Measurements from ENCODE around the gene CHRNB1. TPM values are rescaled to one million over a fixed set of nuclear protein-coding genes. Genes with fewer than 3 reads are reported as not detected.

The CHRNB1 gene
- total and polyA plus RNA-seq, 10 of the 15 experiments (the other 5 are each of a cell fraction or from before 2014, with no cell fraction given): 5.8 to 14.8 (median 11.3) TPM

DNA sequence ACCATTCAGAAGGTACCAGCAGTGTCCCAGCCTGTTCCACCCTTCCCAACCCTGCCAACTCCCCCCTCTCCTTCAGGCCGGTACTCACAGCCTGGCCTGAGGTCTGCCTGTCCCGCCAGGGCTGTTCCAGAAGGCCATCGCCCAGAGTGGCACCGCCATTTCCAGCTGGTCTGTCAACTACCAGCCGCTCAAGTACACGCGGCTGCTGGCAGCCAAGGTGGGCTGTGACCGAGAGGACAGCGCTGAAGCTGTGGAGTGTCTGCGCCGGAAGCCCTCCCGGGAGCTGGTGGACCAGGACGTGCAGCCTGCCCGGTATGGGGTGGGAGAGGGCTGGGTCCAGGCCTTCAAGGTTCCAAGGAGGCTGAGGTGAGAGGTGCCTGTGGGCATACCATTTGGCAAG, 30.0 kb upstream of the CHRNB1 start (continued):
- no peak for TF ChIP-seq TAF1 (IDR thresholded peaks at IDR 0.05; ENCODE audit: borderline replicate concordance, low read depth, low read length)
- TF ChIP-seq FOS (IDR thresholded peaks at IDR 0.05; ENCODE audit: borderline replicate concordance, extremely low read depth, insufficient read length): no peak
- TF ChIP-seq GABPA (IDR thresholded peaks at IDR 0.05; ENCODE audit: low read depth): no peak
- TF ChIP-seq MEF2B (IDR thresholded peaks at IDR 0.05; ENCODE audit: partially characterized antibody, poor library complexity, severe bottlenecking): no peak

DNA sequence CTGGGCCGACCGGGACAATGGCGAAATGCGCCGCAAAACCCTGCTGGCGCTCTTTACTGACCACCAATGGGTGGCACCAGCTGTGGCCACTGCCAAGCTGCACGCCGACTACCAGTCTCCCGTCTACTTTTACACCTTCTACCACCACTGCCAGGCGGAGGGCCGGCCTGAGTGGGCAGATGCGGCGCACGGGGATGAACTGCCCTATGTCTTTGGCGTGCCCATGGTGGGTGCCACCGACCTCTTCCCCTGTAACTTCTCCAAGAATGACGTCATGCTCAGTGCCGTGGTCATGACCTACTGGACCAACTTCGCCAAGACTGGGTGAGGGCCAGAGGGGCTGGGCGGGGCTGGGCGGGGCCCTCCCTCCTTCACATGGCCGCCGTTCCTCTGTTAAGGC, 29.1 kb upstream of the CHRNB1 start:
- ChIA-PET POLR2A (no interaction called here), CTCF (no interaction called here), SMC1A (ENCODE audit: uncharacterized antibody, unreplicated experiment) (no interaction called here), RAD21 (ENCODE audit: unreplicated experiment) (no interaction called here)
- Histone ChIP-seq H3K36me3 (ENCODE audit: control insufficient read depth in 2 of 2, insufficient read depth in 2 of 2, low read length in 1 of 2) (no peaks in the 10 kb centered on the region), H3K4me2 (ENCODE audit: control insufficient read depth, insufficient read depth) (no peak overlapping the region), H3K79me2 (ENCODE audit: control insufficient read depth, insufficient read depth, low read length) (no peaks in the 10 kb centered on the region), H3K4me3 (no peak overlapping the region), H3K9me3 (replicated peaks; ENCODE audit: control insufficient read depth, insufficient read depth, low read length) (no peaks in the 10 kb centered on the region), H3K27me3 (replicated peaks in 1 of 2; ENCODE audit: control insufficient read depth in 2 of 2, insufficient read depth in 2 of 2, low read length in 1 of 2) (no peaks in the 10 kb centered on the region; a peak in 2 of 4 replicates), H3K27ac (ENCODE audit: control insufficient read depth, insufficient read depth) (no peak overlapping the region), H3K9ac (ENCODE audit: control insufficient read depth, insufficient read depth, low read length) (no peak overlapping the region), H2AFZ (ENCODE audit: control insufficient read depth, low read depth, low read length) (no peak overlapping the region), H3K4me1 (ENCODE audit: control insufficient read depth, insufficient read depth, low read length) (no peaks in the 10 kb centered on the region), H4K20me1 (ENCODE audit: control insufficient read depth, insufficient read depth) (no peaks in the 10 kb centered on the region)
- in situ Hi-C loops (cut with MboI) (no loop called here), intact Hi-C loops (cut with micrococcal nuclease; ENCODE audit: unreplicated experiment) (no loop called here)
- 41% methylated on average over 22 of the region's 23 CpGs for WGBS (ENCODE audit: insufficient coverage, insufficient replicate concordance, low lambda C conversion rate, missing lambda C conversion rate)
- DNase-seq (ENCODE audit: low read depth, low spot score) (no peak), FAIRE-seq (no peak), ATAC-seq (no peak)
- no TSS peak for BruUV-seq (replicated peaks)
- no peak for TF ChIP-seq BACH1 (IDR thresholded peaks at IDR 0.05; ENCODE audit: borderline replicate concordance)
- no peak for TF ChIP-seq RUNX3 (IDR thresholded peaks at IDR 0.05; ENCODE audit: low read length)
- TF ChIP-seq HDAC2 (IDR thresholded peaks at IDR 0.05): no peak
- TF ChIP-seq, protein P1, sequence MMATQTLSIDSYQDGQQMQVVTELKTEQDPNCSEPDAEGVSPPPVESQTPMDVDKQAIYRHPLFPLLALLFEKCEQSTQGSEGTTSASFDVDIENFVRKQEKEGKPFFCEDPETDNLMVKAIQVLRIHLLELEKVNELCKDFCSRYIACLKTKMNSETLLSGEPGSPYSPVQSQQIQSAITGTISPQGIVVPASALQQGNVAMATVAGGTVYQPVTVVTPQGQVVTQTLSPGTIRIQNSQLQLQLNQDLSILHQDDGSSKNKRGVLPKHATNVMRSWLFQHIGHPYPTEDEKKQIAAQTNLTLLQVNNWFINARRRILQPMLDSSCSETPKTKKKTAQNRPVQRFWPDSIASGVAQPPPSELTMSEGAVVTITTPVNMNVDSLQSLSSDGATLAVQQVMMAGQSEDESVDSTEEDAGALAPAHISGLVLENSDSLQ (IDR thresholded peaks at IDR 0.05): no peak
- TF ChIP-seq SPI1 (IDR thresholded peaks at IDR 0.05; ENCODE audit: borderline replicate concordance, insufficient read depth, low read depth, low read length): no peak
- no peak for TF ChIP-seq TCF3 (IDR thresholded peaks at IDR 0.05; ENCODE audit: borderline replicate concordance, insufficient read depth, low read depth, low read length)
- TF ChIP-seq ASH2L (IDR thresholded peaks at IDR 0.05; ENCODE audit: borderline replicate concordance, low read depth): no peak
- TF ChIP-seq, protein P2, sequence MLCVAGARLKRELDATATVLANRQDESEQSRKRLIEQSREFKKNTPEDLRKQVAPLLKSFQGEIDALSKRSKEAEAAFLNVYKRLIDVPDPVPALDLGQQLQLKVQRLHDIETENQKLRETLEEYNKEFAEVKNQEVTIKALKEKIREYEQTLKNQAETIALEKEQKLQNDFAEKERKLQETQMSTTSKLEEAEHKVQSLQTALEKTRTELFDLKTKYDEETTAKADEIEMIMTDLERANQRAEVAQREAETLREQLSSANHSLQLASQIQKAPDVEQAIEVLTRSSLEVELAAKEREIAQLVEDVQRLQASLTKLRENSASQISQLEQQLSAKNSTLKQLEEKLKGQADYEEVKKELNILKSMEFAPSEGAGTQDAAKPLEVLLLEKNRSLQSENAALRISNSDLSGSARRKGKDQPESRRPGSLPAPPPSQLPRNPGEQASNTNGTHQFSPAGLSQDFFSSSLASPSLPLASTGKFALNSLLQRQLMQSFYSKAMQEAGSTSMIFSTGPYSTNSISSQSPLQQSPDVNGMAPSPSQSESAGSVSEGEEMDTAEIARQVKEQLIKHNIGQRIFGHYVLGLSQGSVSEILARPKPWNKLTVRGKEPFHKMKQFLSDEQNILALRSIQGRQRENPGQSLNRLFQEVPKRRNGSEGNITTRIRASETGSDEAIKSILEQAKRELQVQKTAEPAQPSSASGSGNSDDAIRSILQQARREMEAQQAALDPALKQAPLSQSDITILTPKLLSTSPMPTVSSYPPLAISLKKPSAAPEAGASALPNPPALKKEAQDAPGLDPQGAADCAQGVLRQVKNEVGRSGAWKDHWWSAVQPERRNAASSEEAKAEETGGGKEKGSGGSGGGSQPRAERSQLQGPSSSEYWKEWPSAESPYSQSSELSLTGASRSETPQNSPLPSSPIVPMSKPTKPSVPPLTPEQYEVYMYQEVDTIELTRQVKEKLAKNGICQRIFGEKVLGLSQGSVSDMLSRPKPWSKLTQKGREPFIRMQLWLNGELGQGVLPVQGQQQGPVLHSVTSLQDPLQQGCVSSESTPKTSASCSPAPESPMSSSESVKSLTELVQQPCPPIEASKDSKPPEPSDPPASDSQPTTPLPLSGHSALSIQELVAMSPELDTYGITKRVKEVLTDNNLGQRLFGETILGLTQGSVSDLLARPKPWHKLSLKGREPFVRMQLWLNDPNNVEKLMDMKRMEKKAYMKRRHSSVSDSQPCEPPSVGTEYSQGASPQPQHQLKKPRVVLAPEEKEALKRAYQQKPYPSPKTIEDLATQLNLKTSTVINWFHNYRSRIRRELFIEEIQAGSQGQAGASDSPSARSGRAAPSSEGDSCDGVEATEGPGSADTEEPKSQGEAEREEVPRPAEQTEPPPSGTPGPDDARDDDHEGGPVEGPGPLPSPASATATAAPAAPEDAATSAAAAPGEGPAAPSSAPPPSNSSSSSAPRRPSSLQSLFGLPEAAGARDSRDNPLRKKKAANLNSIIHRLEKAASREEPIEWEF (IDR thresholded peaks at IDR 0.05; ENCODE audit: insufficient replicate concordance, low read depth, low read length): no peak
- no peak for TF ChIP-seq ATF7 (IDR thresholded peaks at IDR 0.05; ENCODE audit: low read depth)
- TF ChIP-seq SREBF1 (IDR thresholded peaks at IDR 0.05; ENCODE audit: low read length): no peak
- TF ChIP-seq, protein P3, sequence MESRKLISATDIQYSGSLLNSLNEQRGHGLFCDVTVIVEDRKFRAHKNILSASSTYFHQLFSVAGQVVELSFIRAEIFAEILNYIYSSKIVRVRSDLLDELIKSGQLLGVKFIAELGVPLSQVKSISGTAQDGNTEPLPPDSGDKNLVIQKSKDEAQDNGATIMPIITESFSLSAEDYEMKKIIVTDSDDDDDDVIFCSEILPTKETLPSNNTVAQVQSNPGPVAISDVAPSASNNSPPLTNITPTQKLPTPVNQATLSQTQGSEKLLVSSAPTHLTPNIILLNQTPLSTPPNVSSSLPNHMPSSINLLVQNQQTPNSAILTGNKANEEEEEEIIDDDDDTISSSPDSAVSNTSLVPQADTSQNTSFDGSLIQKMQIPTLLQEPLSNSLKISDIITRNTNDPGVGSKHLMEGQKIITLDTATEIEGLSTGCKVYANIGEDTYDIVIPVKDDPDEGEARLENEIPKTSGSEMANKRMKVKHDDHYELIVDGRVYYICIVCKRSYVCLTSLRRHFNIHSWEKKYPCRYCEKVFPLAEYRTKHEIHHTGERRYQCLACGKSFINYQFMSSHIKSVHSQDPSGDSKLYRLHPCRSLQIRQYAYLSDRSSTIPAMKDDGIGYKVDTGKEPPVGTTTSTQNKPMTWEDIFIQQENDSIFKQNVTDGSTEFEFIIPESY (IDR thresholded peaks at IDR 0.05): no peak
- TF ChIP-seq, protein P4, sequence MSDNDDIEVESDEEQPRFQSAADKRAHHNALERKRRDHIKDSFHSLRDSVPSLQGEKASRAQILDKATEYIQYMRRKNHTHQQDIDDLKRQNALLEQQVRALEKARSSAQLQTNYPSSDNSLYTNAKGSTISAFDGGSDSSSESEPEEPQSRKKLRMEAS (IDR thresholded peaks at IDR 0.05; ENCODE audit: low read depth, low read length): no peak
- no peak for TF ChIP-seq PAX5 (IDR thresholded peaks at IDR 0.05; ENCODE audit: borderline replicate concordance, low read depth, low read length)

All from GM12878 (cell line).